ENCODE results near the gene PNLIP.

Gene PNLIP

GRCh38 chr10:116612107-116612769, 66.5 kb downstream of the PNLIP start:
- TF ChIP-seq REST (IDR thresholded peaks at IDR 0.05; ENCODE audit: insufficient read depth in 1 of 2, low read depth in 2 of 2, low read length in 2 of 2) = no peak
- no peak for TF ChIP-seq SIN3A (IDR thresholded peaks at IDR 0.05; ENCODE audit: borderline replicate concordance, insufficient read depth, low read length)
- no peak for TF ChIP-seq POLR2AphosphoS5 (IDR thresholded peaks at IDR 0.05; ENCODE audit: low read depth, low read length)
- TF ChIP-seq FOXP2 (optimal IDR thresholded peaks at IDR 0.05; ENCODE audit: borderline replicate concordance, extremely low read depth, extremely low read length, insufficient read depth) = no peak
- no peak for TF ChIP-seq TAF1 (IDR thresholded peaks at IDR 0.05; ENCODE audit: borderline replicate concordance, insufficient read depth, low read length)

- no peak for TF ChIP-seq REST (IDR thresholded peaks at IDR 0.05; ENCODE audit: insufficient read depth in 1 of 2, low read depth in 2 of 2, low read length in 2 of 2)
- no peak for TF ChIP-seq POLR2AphosphoS5 (IDR thresholded peaks at IDR 0.05; ENCODE audit: low read depth, low read length)
- TF ChIP-seq FOXP2 (optimal IDR thresholded peaks at IDR 0.05; ENCODE audit: borderline replicate concordance, extremely low read depth, extremely low read length, insufficient read depth) = no peak
- no peak for TF ChIP-seq TAF1 (IDR thresholded peaks at IDR 0.05; ENCODE audit: borderline replicate concordance, insufficient read depth, low read length)
- TF ChIP-seq SIN3A (IDR thresholded peaks at IDR 0.05; ENCODE audit: borderline replicate concordance, insufficient read depth, low read length) = no peak
These were observed 67.7 kb downstream of the PNLIP start for GRCh38 chr10:116613471-116613870.

GRCh38 chr10:116614796-116615195, 69.1 kb downstream of the PNLIP start:
- no peak for TF ChIP-seq SIN3A (IDR thresholded peaks at IDR 0.05; ENCODE audit: borderline replicate concordance, insufficient read depth, low read length)

- no peak for TF ChIP-seq REST (IDR thresholded peaks at IDR 0.05; ENCODE audit: insufficient read depth in 1 of 2, low read depth in 2 of 2, low read length in 2 of 2)
- no peak for TF ChIP-seq FOXP2 (optimal IDR thresholded peaks at IDR 0.05; ENCODE audit: borderline replicate concordance, extremely low read depth, extremely low read length, insufficient read depth)
- no peak for TF ChIP-seq SIN3A (IDR thresholded peaks at IDR 0.05; ENCODE audit: borderline replicate concordance, insufficient read depth, low read length)
These were observed 69.6 kb downstream of the PNLIP start for GRCh38 chr10:116615199-116615776.
